Measurements from ENCODE around the gene S100A9.

The S100A9 gene

DNA sequence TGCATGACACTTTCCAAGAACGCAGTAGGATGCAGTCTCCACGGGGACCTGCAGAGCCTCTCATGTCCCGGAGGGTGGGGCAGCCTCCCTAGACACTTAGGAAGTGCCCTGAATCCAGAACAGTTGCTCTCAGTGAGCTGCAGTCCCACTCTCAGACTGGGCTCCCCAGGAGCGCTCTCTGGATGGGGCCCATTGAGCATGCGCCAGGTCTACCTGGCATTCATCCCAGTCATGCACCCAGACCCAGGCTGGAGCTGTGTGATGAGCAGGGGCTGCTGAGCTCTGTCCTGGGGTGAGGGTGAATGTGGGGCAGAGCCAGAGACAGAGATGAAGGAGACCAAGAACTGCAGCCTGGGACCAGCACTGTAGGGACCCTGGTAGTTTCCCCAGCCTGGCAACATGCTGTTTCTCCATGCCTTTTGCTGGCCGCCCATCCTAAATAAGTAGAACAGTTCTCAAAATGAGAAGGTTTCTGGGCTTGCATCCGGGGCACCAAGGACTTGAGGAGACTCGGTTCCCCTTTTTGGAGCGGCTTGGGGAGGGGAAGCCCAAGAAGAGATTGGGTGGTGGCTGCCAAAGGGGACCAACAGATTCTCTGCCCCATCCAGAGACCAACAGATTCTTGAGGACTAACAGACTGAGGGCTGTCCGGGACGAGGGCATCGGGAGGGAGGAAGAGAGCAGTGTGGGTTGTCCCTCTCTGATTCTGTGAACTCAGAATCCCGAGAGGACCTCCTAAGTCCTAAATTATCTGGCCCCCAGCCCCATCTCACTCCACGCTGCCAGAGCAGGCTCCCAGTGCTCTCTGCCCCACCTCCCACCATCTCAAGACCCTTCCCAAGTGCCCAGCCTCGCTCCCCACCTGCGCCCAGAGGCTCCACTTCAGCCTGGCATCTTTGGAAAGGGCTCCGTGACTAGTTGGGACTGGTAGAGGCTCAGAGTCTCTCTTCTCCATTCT is 8.0 kb upstream of the S100A9 start:
- TF ChIP-seq, protein P1, sequence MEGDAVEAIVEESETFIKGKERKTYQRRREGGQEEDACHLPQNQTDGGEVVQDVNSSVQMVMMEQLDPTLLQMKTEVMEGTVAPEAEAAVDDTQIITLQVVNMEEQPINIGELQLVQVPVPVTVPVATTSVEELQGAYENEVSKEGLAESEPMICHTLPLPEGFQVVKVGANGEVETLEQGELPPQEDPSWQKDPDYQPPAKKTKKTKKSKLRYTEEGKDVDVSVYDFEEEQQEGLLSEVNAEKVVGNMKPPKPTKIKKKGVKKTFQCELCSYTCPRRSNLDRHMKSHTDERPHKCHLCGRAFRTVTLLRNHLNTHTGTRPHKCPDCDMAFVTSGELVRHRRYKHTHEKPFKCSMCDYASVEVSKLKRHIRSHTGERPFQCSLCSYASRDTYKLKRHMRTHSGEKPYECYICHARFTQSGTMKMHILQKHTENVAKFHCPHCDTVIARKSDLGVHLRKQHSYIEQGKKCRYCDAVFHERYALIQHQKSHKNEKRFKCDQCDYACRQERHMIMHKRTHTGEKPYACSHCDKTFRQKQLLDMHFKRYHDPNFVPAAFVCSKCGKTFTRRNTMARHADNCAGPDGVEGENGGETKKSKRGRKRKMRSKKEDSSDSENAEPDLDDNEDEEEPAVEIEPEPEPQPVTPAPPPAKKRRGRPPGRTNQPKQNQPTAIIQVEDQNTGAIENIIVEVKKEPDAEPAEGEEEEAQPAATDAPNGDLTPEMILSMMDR (conservative IDR thresholded peaks at IDR 0.05; ENCODE audit: low read depth, low read length): no peak
- H4K20me1 ChIP-seq (ENCODE audit: insufficient read depth): no peaks in the 10 kb centered on the region
- H3K4me2 ChIP-seq: no peak overlapping the region
- H2AFZ ChIP-seq (ENCODE audit: low read depth): no peak overlapping the region
- no peaks in the 10 kb centered on the region for H3K79me2 ChIP-seq (ENCODE audit: insufficient read depth, low read depth)
- no peak overlapping the region for H3K9ac ChIP-seq
- H3K27me3 ChIP-seq (ENCODE audit: insufficient read depth, low read depth): no peaks in the 10 kb centered on the region
- H3K4me3 ChIP-seq (IDR thresholded peaks at IDR 0.05; ENCODE audit: insufficient read depth, low read depth, low read length): no peak overlapping the region
- H3K4me1 ChIP-seq (ENCODE audit: low read depth, poor library complexity, severe bottlenecking): peaks cover 31% of the 10 kb centered on the region
- no peaks in the 10 kb centered on the region for H3K36me3 ChIP-seq (ENCODE audit: insufficient read depth)
- H3K27ac ChIP-seq: no peak overlapping the region

DNA sequence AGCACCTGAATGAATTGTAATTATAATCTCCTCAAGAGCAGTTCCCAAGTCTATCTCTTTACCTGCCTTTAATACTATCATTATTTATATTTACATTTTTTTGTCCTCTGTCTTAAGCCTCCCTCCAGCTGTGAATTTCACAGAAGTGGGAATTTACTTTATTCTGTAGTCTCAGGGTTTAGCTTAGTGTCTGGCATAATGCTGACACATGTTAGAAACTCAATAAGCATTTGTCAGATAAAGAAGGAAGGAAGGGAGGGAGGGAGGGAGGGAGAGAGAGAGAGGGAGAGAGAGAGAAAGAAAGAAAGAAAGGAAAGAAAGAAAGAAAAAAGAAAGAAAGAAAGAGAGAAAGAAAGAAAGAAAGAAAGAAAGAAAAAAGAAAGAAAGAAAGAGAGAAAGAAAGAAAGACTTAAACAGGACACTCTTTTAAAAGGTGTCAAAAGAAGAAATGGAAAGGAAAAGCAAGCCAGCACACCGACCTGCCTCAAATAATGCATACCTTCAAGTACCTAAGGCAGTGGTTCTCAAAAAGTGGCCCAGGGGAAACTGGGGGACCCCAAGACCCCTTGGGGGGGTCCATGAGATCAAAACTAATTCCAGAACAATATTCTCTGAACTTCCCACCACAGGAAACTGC is 7.2 kb upstream of the S100A9 start:
- Histone ChIP-seq H3K4me2 (no peak overlapping the region), H3K4me3 (IDR thresholded peaks at IDR 0.05; ENCODE audit: insufficient read depth, low read depth, low read length) (no peak overlapping the region), H3K4me1 (ENCODE audit: low read depth, poor library complexity, severe bottlenecking) (peaks cover 27% of the 10 kb centered on the region), H3K36me3 (ENCODE audit: insufficient read depth) (no peaks in the 10 kb centered on the region), H3K27ac (no peak overlapping the region), H4K20me1 (ENCODE audit: insufficient read depth) (no peaks in the 10 kb centered on the region), H3K79me2 (ENCODE audit: insufficient read depth, low read depth) (no peaks in the 10 kb centered on the region), H3K27me3 (ENCODE audit: insufficient read depth, low read depth) (no peaks in the 10 kb centered on the region), H3K9ac (no peak overlapping the region), H2AFZ (ENCODE audit: low read depth) (no peak overlapping the region)
- TF ChIP-seq, protein P1 (conservative IDR thresholded peaks at IDR 0.05; ENCODE audit: low read depth, low read length): no peak

DNA sequence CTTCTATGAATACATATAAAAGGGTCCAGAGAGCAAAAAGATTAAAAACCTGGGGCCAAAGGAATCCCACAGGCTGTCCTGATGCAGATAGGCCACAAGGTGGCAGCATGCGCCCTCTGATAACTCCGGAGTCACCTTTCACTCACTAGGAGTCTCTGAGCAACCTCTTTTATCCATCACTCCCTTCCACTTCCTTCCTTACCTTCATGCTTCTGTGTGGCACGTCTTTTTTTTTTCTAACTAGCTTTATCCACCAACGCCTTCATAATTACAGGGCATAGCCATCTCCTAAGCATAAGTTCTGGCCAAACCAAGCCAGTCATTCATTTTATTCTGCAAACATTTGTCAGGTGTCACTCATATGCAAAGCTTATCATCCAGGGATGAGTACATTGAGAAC is 5.1 kb upstream of the S100A9 start:
- Histone ChIP-seq H3K9ac (no peak overlapping the region), H2AFZ (ENCODE audit: low read depth) (no peak overlapping the region), H3K36me3 (ENCODE audit: insufficient read depth) (no peaks in the 10 kb centered on the region), H3K4me2 (no peak overlapping the region), H4K20me1 (ENCODE audit: insufficient read depth) (no peaks in the 10 kb centered on the region), H3K79me2 (ENCODE audit: insufficient read depth, low read depth) (no peaks in the 10 kb centered on the region), H3K27me3 (ENCODE audit: insufficient read depth, low read depth) (no peaks in the 10 kb centered on the region), H3K27ac (no peak overlapping the region), H3K4me1 (ENCODE audit: low read depth, poor library complexity, severe bottlenecking) (peaks cover 10% of the 10 kb centered on the region), H3K4me3 (IDR thresholded peaks at IDR 0.05; ENCODE audit: insufficient read depth, low read depth, low read length) (no peak overlapping the region)
- TF ChIP-seq, protein P1 (conservative IDR thresholded peaks at IDR 0.05; ENCODE audit: low read depth, low read length): peak; percentile 99

DNA sequence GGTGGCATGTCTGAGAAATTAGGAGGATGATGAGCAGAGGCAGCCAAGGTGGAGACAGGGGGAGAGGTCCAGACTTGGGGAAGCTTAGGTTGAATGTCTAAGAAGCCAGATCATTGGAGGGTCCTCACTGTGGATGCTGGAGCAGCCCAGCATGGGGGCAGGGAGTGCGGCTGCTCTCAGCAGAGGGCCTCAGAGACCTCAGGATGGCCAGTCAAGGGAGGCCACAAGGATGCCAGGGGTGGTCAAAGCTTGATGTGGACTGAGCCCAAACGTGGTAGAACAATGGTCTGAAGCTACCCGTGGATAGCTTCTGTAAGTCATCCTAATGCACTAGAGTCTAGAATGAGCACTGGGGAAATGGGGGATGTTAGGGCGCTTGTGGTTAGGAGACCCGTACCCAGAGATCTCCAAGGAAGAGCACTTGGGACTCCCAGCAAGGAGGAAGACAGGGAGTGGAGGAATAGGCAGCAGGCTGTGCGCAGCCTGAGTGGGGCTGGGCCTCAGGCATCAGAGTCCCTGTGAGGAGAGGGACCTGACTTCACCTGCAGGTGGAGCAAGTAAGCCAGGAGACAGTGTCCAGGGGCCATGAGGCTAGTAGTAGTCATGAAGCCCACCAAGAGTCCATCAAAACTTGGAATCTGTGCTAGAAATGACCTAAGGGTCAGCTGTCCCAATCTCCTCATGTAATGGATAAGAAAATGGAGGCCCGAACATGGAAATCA is 4.3 kb upstream of the S100A9 start:
- TF ChIP-seq, protein P1 (conservative IDR thresholded peaks at IDR 0.05; ENCODE audit: low read depth, low read length): peak; percentile 85
- Histone ChIP-seq H3K36me3 (ENCODE audit: insufficient read depth) (no peaks in the 10 kb centered on the region), H3K27me3 (ENCODE audit: insufficient read depth, low read depth) (no peaks in the 10 kb centered on the region), H3K4me3 (IDR thresholded peaks at IDR 0.05; ENCODE audit: insufficient read depth, low read depth, low read length) (no peak overlapping the region), H3K4me2 (no peak overlapping the region), H4K20me1 (ENCODE audit: insufficient read depth) (no peaks in the 10 kb centered on the region), H3K79me2 (ENCODE audit: insufficient read depth, low read depth) (no peaks in the 10 kb centered on the region), H3K27ac (no peak overlapping the region), H2AFZ (ENCODE audit: low read depth) (no peak overlapping the region; the same call in 1 of the 2 replicates), H3K9ac (no peak overlapping the region), H3K4me1 (ENCODE audit: low read depth, poor library complexity, severe bottlenecking) (peaks cover 10% of the 10 kb centered on the region)

Data from KMS-11 (cell line).